ENCODE results near the gene ANKS1A. TPM values are rescaled to one million over a fixed set of nuclear protein-coding genes. Genes with fewer than 3 reads are reported as not detected.

ANKS1A gene
- polyA plus RNA-seq, 3 donors = 1.7 to 8.0 (median 3.1) TPM

GRCh38 chr6:35092362-35093117 lies 203.5 kb downstream of the ANKS1A start:
- TF ChIP-seq, protein P1, sequence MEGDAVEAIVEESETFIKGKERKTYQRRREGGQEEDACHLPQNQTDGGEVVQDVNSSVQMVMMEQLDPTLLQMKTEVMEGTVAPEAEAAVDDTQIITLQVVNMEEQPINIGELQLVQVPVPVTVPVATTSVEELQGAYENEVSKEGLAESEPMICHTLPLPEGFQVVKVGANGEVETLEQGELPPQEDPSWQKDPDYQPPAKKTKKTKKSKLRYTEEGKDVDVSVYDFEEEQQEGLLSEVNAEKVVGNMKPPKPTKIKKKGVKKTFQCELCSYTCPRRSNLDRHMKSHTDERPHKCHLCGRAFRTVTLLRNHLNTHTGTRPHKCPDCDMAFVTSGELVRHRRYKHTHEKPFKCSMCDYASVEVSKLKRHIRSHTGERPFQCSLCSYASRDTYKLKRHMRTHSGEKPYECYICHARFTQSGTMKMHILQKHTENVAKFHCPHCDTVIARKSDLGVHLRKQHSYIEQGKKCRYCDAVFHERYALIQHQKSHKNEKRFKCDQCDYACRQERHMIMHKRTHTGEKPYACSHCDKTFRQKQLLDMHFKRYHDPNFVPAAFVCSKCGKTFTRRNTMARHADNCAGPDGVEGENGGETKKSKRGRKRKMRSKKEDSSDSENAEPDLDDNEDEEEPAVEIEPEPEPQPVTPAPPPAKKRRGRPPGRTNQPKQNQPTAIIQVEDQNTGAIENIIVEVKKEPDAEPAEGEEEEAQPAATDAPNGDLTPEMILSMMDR (IDR thresholded peaks at IDR 0.05) = no peak
- Histone ChIP-seq H3K27ac (ENCODE audit: low read depth in 1 of 2, low read length in 2 of 2) (no peak overlapping the region), H3K36me3 (replicated peaks in 1 of 2; ENCODE audit: control insufficient read depth in 1 of 2, insufficient read depth in 2 of 2, low read length in 2 of 2) (peaks cover 35 to 45% of the 10 kb centered on the region in 2 donors), H3K9me3 (replicated peaks in 1 of 2; ENCODE audit: control insufficient read depth in 1 of 2, insufficient read depth in 1 of 2, low read length in 2 of 2) (no peaks in the 10 kb centered on the region), H3K4me1 (ENCODE audit: control insufficient read depth in 1 of 2, insufficient read depth in 2 of 2, low read length in 2 of 2) (no peaks in the 10 kb centered on the region), H2AFZ (ENCODE audit: insufficient read depth, low read depth, low read length, poor library complexity, severe bottlenecking) (no peak overlapping the region), H3K27me3 (ENCODE audit: control insufficient read depth in 2 of 2, insufficient read depth in 2 of 2, low read length in 2 of 2) (no peaks in the 10 kb centered on the region), H4K20me1 (ENCODE audit: insufficient read depth, low read length) (no peaks in the 10 kb centered on the region), H3K4me2 (replicated peaks; ENCODE audit: extremely low read depth, low read length, poor library complexity, severe bottlenecking) (no peak overlapping the region), H3K79me2 (ENCODE audit: insufficient read depth, low read length) (no peaks in the 10 kb centered on the region), H3K9ac (ENCODE audit: insufficient read depth, low read length, poor library complexity, severe bottlenecking) (no peak overlapping the region), H3K4me3 (replicated peaks in 1 of 3; ENCODE audit: low read depth in 2 of 3, low read length in 3 of 3) (no peak overlapping the region)
- Mint-ChIP-seq H3K27me3 (ENCODE audit: low read depth in 3 of 3) (peaks cover 0 to 1% (median 0%) of the 10 kb centered on the region in 3 donors), H3K4me1 (no peaks in the 10 kb centered on the region), H3K4me3 (no peak overlapping the region), H3K9me3 (no peaks in the 10 kb centered on the region), H3K36me3 (peaks cover 37% of the 10 kb centered on the region in 2 donors), H3K27ac (peak overlapping the region in 1 of 7 donors; percentile 20)
- 73% methylated on average over 2 of the region's 5 CpGs for WGBS (ENCODE audit: insufficient coverage)
- intact Hi-C loops (cut with micrococcal nuclease) = no loop called here
- no peak for DNase-seq

DNA sequence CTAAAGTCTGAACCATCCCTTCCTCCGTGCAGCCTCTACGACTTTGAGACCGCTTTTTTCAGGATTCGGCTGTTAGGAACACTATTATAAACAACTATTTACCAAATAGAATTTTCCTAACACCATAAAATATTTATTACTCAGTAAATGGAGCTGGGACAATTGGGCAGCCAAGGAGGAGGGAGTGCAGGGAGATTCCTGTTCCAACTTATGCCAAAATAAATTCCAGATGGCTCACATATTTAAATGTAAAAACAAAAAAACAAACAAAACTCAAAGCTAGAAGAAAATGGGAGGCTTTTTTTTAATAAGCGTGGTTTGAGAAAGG lies 204.0 kb downstream of the ANKS1A start:
- Histone ChIP-seq H3K27ac (ENCODE audit: low read depth in 1 of 2, low read length in 2 of 2) (no peak overlapping the region), H3K9me3 (replicated peaks in 1 of 2; ENCODE audit: control insufficient read depth in 1 of 2, insufficient read depth in 1 of 2, low read length in 2 of 2) (no peaks in the 10 kb centered on the region), H3K4me2 (replicated peaks; ENCODE audit: extremely low read depth, low read length, poor library complexity, severe bottlenecking) (no peak overlapping the region), H2AFZ (ENCODE audit: insufficient read depth, low read depth, low read length, poor library complexity, severe bottlenecking) (no peak overlapping the region), H4K20me1 (ENCODE audit: insufficient read depth, low read length) (no peaks in the 10 kb centered on the region), H3K9ac (ENCODE audit: insufficient read depth, low read length, poor library complexity, severe bottlenecking) (no peak overlapping the region), H3K79me2 (ENCODE audit: insufficient read depth, low read length) (no peaks in the 10 kb centered on the region), H3K4me3 (replicated peaks in 1 of 3; ENCODE audit: low read depth in 2 of 3, low read length in 3 of 3) (no peak overlapping the region), H3K27me3 (ENCODE audit: control insufficient read depth in 2 of 2, insufficient read depth in 2 of 2, low read length in 2 of 2) (no peaks in the 10 kb centered on the region), H3K4me1 (ENCODE audit: control insufficient read depth in 1 of 2, insufficient read depth in 2 of 2, low read length in 2 of 2) (no peaks in the 10 kb centered on the region), H3K36me3 (replicated peaks in 1 of 2; ENCODE audit: control insufficient read depth in 1 of 2, insufficient read depth in 2 of 2, low read length in 2 of 2) (peaks cover 30 to 39% of the 10 kb centered on the region in 2 donors)
- WGBS (ENCODE audit: insufficient coverage) = no CpG with 5 or more reads among the region's 5 CpGs
- intact Hi-C loops (cut with micrococcal nuclease) = no loop called here
- H3K9me3 Mint-ChIP-seq = no peaks in the 10 kb centered on the region
- no peak for DNase-seq
- peaks cover 32% of the 10 kb centered on the region in 2 donors for H3K36me3 Mint-ChIP-seq
- no peak overlapping the region for H3K4me3 Mint-ChIP-seq
- peaks cover 0 to 1% (median 0%) of the 10 kb centered on the region in 3 donors for H3K27me3 Mint-ChIP-seq (ENCODE audit: low read depth in 3 of 3)
- TF ChIP-seq, protein P1 (IDR thresholded peaks at IDR 0.05) = no peak
- no peaks in the 10 kb centered on the region for H3K4me1 Mint-ChIP-seq
- H3K27ac Mint-ChIP-seq = no peak overlapping the region

Measured in CD14-positive monocyte (primary cell).